CD8-positive, alpha-beta memory T cell (primary cell): Measurements from ENCODE around the gene OSTC. TPM values are rescaled to one million over a fixed set of nuclear protein-coding genes. Genes with fewer than 3 reads are reported as not detected.

Source experiments
- CTCF ChIA-PET: fragments of 350-600 bp; sonication (Branson Sonifier 250); formaldehyde crosslinking; loops from one replicate; lab custom pipeline; 2021; ENCODE audit warnings: antibody characterized with exemption; lab: Charles Lee
- POLR2A ChIA-PET: fragments of 350-600 bp; sonication (Branson Sonifier 250); formaldehyde crosslinking; loops from one replicate; lab custom pipeline; 2021; ENCODE audit warnings: antibody characterized with exemption; lab: Charles Lee
- DNase-seq, 5 donors: peaks; one replicate each; pipeline versions ENCODE4 v3.0.0 to v3.0.0-alpha.2; 2020 to 2022; ENCODE audit warnings: mixed read lengths in 1 of 5
- H3K27ac ChIP-seq: one replicate; pipeline ENCODE4 v1.7.0; 2013; ENCODE audit warnings: low read depth, mild to moderate bottlenecking, low read length, moderate library complexity
- H3K27me3 ChIP-seq: 2 replicates; pipeline ENCODE4 v1.7.0; 2013; ENCODE audit warnings: low read length, mild to moderate bottlenecking; ENCODE audit not compliant: insufficient read depth, poor library complexity, severe bottlenecking
- H3K36me3 ChIP-seq: 2 replicates; pipeline ENCODE4 v1.7.0; 2013; ENCODE audit warnings: mild to moderate bottlenecking, low read length, moderate library complexity; ENCODE audit not compliant: insufficient read depth
- H3K4me1 ChIP-seq: 2 replicates; pipeline ENCODE4 v1.7.0; 2013; ENCODE audit warnings: mild to moderate bottlenecking, low read length, moderate library complexity; ENCODE audit not compliant: insufficient read depth
- H3K4me3 ChIP-seq: 2 replicates; pipeline ENCODE4 v1.7.0; 2013; ENCODE audit warnings: mild to moderate bottlenecking, low read length
- H3K9me3 ChIP-seq: 2 replicates; pipeline ENCODE4 v1.7.0; 2013; ENCODE audit warnings: mild to moderate bottlenecking, low read length
- H3K27ac Mint-ChIP-seq, 8 donors: one replicate each; pipeline ENCODE4 v1.8.0; 2020 to 2021; ENCODE audit warnings: mixed read lengths in 8 of 8, mild to moderate bottlenecking in 6 of 8, inconsistent platforms in 3 of 8, moderate library complexity in 3 of 8
- H3K27me3 Mint-ChIP-seq, 2 donors: one replicate each; pipeline ENCODE4 v1.8.0; 2020 to 2021; ENCODE audit warnings: mixed read lengths in 2 of 2, mild to moderate bottlenecking in 1 of 2, moderate library complexity in 1 of 2
- H3K36me3 Mint-ChIP-seq, 3 donors: one replicate each; pipeline ENCODE4 v1.8.0; 2020 to 2021; ENCODE audit warnings: mixed read lengths in 3 of 3, inconsistent platforms in 1 of 3, mild to moderate bottlenecking in 1 of 3
- H3K4me1 Mint-ChIP-seq, 3 donors: one replicate each; pipeline ENCODE4 v1.8.0; 2020 to 2021; ENCODE audit warnings: mixed read lengths in 3 of 3, inconsistent platforms in 1 of 3, mild to moderate bottlenecking in 1 of 3
- H3K4me3 Mint-ChIP-seq, 7 donors: one replicate each; pipeline ENCODE4 v1.8.0; 2020 to 2021; ENCODE audit warnings: mixed read lengths in 7 of 7, mild to moderate bottlenecking in 6 of 7, moderate library complexity in 4 of 7, inconsistent platforms in 2 of 7
- H3K9me3 Mint-ChIP-seq, 5 donors: one replicate each; pipeline ENCODE4 v1.8.0; 2020 to 2022; ENCODE audit warnings: mixed read lengths in 5 of 5, mild to moderate bottlenecking in 3 of 5, moderate library complexity in 2 of 5, inconsistent platforms in 1 of 5
- polyA plus RNA-seq: library from polyadenylated mRNA; unstranded; fragments of 300-500 nt; fragmentation: Illumina TruSeq; gene quantifications from one replicate; pipeline ENCODE4 v1.2.3, GENCODE V29; 2021
- total RNA-seq, 2 experiments: library from RNA; stranded (reverse); gene quantifications; one replicate each; pipeline ENCODE4 v1.2.3, GENCODE V29; 2021

OSTC gene
- total and polyA plus RNA-seq, 3 experiments from 2014 or later = 90.8 to 154 (median 93.1) TPM

DNA sequence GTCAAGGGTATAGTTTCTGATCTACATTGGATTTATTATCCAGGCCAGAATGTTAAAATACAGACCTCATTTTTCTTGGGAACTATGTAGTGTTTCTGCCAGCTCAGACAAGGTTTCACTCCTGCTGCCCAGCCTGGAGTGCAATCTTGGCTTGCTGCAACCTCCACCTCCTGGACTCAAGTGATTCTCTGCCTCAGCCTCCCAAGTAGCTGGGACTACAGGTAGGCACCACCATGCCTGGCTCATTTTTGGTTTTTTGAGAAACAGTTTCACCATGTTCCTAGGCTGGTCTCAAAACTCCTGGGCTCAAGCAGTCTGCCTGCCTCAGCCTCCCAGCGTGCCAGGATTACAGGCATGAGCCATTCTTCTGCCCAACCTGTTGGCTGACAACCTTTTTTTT is 24.3 kb upstream of the OSTC start:
- Histone ChIP-seq H3K27ac (no peak overlapping the region), H3K4me1 (peaks cover 18% of the 10 kb centered on the region), H3K27me3 (no peaks in the 10 kb centered on the region), H3K9me3 (no peaks in the 10 kb centered on the region), H3K4me3 (no peak overlapping the region), H3K36me3 (peaks cover 37% of the 10 kb centered on the region)
- peak overlapping the region in 1 of 7 donors; percentile 65 for H3K4me3 Mint-ChIP-seq
- H3K36me3 Mint-ChIP-seq = peaks cover 0 to 89% (median 29%) of the 10 kb centered on the region in 3 donors
- DNase-seq = no peak
- peak overlapping the region in 2 of 8 donors; percentile 27 to 53 for H3K27ac Mint-ChIP-seq
- no peaks in the 10 kb centered on the region for H3K27me3 Mint-ChIP-seq
- H3K9me3 Mint-ChIP-seq = no peaks in the 10 kb centered on the region
- POLR2A ChIA-PET = no interaction called here
- H3K4me1 Mint-ChIP-seq = peaks cover 32 to 42% (median 36%) of the 10 kb centered on the region in 3 donors
- CTCF ChIA-PET = no interaction called here

DNA sequence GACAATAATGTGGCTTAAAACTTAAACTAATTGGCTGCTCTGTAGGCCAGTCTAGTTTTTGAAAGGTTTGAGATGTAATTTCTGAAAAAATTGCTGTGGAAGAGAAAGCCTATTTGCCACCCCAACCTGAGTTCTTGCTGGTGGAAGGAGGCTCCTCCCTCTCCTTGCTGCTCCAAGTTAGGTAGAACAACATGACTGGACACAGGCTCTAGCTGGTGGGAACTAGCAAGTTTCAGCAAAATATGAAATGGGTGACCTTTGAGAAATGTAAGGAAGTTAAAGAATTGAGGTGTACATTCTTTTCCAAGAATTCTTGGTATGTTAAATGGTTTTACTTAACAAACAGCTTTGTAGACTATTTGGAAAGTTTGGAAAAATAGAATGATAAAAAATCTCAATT is 22.0 kb upstream of the OSTC start:
- no peaks in the 10 kb centered on the region for H3K27me3 ChIP-seq
- H3K27ac Mint-ChIP-seq = no peak overlapping the region
- H3K9me3 Mint-ChIP-seq = no peaks in the 10 kb centered on the region
- H3K27me3 Mint-ChIP-seq = no peaks in the 10 kb centered on the region
- no peak overlapping the region for H3K4me3 Mint-ChIP-seq
- no peak overlapping the region for H3K27ac ChIP-seq
- ChIA-PET POLR2A (no interaction called here), CTCF (interaction anchor here (1.5 kb wide), 1 partner anchor 610 kb away, joined by 3 read pairs; no protein-coding TSS in a partner anchor)
- H3K9me3 ChIP-seq = no peaks in the 10 kb centered on the region
- H3K4me1 Mint-ChIP-seq = peaks cover 16 to 19% (median 17%) of the 10 kb centered on the region in 3 donors
- H3K4me3 ChIP-seq = no peak overlapping the region
- H3K36me3 ChIP-seq = peaks cover 26% of the 10 kb centered on the region
- H3K4me1 ChIP-seq = no peaks in the 10 kb centered on the region
- peaks cover 0 to 88% (median 31%) of the 10 kb centered on the region in 3 donors for H3K36me3 Mint-ChIP-seq
- no peak for DNase-seq

DNA sequence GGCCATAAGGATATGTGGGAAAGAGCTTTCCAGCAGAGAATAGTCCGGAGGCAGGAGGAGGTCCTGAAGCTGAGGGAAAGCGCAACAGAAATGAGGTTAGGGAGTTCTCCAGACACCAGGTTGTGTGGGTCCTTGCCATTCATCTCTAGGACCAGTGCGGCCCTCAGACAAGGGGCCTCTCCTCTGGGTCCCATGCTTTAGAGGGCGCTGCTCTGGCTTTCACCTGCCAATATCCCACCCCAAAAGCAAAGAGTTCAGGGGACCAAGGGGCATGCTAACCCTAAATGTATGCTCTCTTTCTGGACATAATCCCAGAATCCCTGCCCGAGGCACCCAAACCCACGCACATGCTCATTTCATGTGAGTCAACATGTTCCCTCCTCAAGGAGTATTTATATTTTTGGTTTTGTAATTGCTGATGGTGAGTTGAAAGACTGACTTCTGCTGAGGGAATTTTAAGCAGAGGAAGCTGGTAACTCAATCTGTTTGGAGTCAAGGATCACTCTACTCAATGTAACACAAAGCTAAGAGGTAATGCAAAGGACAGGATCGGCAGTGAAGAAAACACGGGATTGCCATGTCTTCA is 15.2 kb upstream of the OSTC start:
- H3K27ac ChIP-seq = no peak overlapping the region
- H3K27me3 ChIP-seq = no peaks in the 10 kb centered on the region
- H3K27ac Mint-ChIP-seq = peak overlapping the region in 2 of 8 donors; percentile 56 to 70
- DNase-seq = no peak
- POLR2A ChIA-PET = no interaction called here
- H3K27me3 Mint-ChIP-seq = no peaks in the 10 kb centered on the region
- H3K36me3 Mint-ChIP-seq = peaks cover 0 to 56% (median 15%) of the 10 kb centered on the region in 3 donors
- H3K9me3 Mint-ChIP-seq = no peaks in the 10 kb centered on the region
- H3K4me3 ChIP-seq = no peak overlapping the region
- H3K4me3 Mint-ChIP-seq = no peak overlapping the region
- no peaks in the 10 kb centered on the region for H3K9me3 ChIP-seq
- CTCF ChIA-PET = no interaction called here
- peaks cover 3% of the 10 kb centered on the region for H3K36me3 ChIP-seq
- no peaks in the 10 kb centered on the region for H3K4me1 ChIP-seq
- no peaks in the 10 kb centered on the region for H3K4me1 Mint-ChIP-seq

DNA sequence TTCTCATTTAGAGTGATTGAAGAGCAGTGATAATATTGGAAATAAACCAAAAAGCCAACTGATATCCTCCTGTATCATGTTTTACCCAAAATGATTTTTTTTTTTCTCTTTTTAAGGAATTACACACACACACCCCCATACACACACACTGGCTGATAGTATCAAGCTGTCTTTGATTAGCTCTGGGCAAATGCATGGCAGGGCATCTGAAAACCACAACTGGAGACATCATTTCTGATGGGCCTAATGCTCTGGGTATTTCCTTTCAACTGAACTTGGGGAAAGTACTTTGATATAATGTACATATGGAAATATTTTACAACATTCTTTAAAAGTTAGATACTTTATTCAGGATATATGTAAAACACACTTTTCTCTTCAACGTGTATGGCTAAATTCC is 14.2 kb upstream of the OSTC start:
- H3K4me1 Mint-ChIP-seq = peaks cover 0 to 1% (median 0%) of the 10 kb centered on the region in 3 donors
- no peak overlapping the region for H3K27ac Mint-ChIP-seq

DNA sequence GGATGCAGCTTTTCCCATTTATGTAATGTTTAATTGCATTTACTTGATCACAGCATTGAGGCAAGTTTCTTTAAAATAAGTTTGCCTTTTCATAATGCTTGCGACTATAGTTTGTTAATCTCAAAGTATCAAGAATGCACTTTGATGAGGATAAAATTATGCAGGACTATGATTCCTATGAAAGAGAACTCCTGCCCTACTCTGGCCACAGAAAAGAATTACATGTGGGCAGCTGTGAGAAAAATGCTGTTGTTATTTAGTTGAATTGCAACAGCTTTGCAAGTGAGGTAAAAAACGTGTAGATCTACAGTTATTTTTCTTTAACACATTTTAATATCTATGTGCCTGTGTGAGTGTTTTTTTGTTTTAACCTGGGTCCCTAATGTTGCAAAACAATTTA is 12.5 kb upstream of the OSTC start:
- DNase-seq = no peak
- Histone ChIP-seq H3K36me3 (no peaks in the 10 kb centered on the region), H3K4me3 (no peak overlapping the region), H3K9me3 (no peaks in the 10 kb centered on the region), H3K27me3 (no peaks in the 10 kb centered on the region), H3K27ac (no peak overlapping the region), H3K4me1 (no peaks in the 10 kb centered on the region)
- H3K36me3 Mint-ChIP-seq = peaks cover 0 to 33% (median 12%) of the 10 kb centered on the region in 3 donors
- H3K27ac Mint-ChIP-seq = no peak overlapping the region
- CTCF ChIA-PET = no interaction called here
- H3K9me3 Mint-ChIP-seq = no peaks in the 10 kb centered on the region
- H3K27me3 Mint-ChIP-seq = no peaks in the 10 kb centered on the region
- POLR2A ChIA-PET = no interaction called here
- H3K4me1 Mint-ChIP-seq = peaks cover 0 to 1% (median 0%) of the 10 kb centered on the region in 3 donors
- H3K4me3 Mint-ChIP-seq = no peak overlapping the region

More for the DNA sequence above, 14.2 kb upstream of the OSTC start:
- Mint-ChIP-seq H3K27me3 (no peaks in the 10 kb centered on the region), H3K9me3 (no peaks in the 10 kb centered on the region), H3K36me3 (peaks cover 0 to 47% (median 16%) of the 10 kb centered on the region in 3 donors), H3K4me3 (no peak overlapping the region)
- Histone ChIP-seq H3K27me3 (no peaks in the 10 kb centered on the region), H3K4me1 (no peaks in the 10 kb centered on the region), H3K9me3 (no peaks in the 10 kb centered on the region), H3K27ac (no peak overlapping the region), H3K36me3 (peaks cover 3% of the 10 kb centered on the region), H3K4me3 (no peak overlapping the region)
- CTCF ChIA-PET = no interaction called here
- POLR2A ChIA-PET = no interaction called here
- no peak for DNase-seq

DNA sequence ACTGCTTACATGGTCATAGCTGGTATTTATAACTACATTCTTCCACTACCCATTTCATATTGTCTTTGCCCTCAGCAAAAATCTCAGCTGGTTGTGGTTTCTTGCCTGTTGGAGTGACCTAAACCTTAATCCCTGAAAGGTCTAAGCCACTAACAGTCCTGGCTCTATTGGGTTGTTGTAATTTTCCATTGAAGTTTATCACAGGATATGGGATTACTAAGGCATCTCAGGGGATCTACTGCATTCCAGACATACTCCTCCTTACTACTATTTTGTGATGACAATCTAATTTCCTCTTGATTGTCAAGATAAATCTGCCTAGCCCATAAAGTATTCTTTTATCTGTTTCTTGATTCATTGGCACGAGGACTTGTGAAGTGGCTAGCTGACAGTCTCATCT is 6.2 kb upstream of the OSTC start:
- peaks cover 0 to 1% (median 0%) of the 10 kb centered on the region in 3 donors for H3K4me1 Mint-ChIP-seq
- H3K9me3 Mint-ChIP-seq = no peaks in the 10 kb centered on the region
- no peak overlapping the region for H3K4me3 Mint-ChIP-seq
- no peak for DNase-seq
- no peak overlapping the region for H3K27ac ChIP-seq
- H3K27me3 Mint-ChIP-seq = peaks cover 0 to 2% of the 10 kb centered on the region in 2 donors
- no peak overlapping the region for H3K4me3 ChIP-seq
- ChIA-PET POLR2A (interaction anchor here (0.5 kb wide), 1 partner anchor 1117 kb away, joined by 7 read pairs; no protein-coding TSS in a partner anchor), CTCF (interaction anchor here (0.9 kb wide), 1 partner anchor 38 kb away, joined by 3 read pairs; no protein-coding TSS in a partner anchor)
- H3K9me3 ChIP-seq = no peaks in the 10 kb centered on the region
- no peaks in the 10 kb centered on the region for H3K36me3 ChIP-seq
- H3K4me1 ChIP-seq = no peaks in the 10 kb centered on the region
- peaks cover 0 to 5% (median 0%) of the 10 kb centered on the region in 3 donors for H3K36me3 Mint-ChIP-seq
- no peak overlapping the region for H3K27ac Mint-ChIP-seq
- H3K27me3 ChIP-seq = no peaks in the 10 kb centered on the region

DNA sequence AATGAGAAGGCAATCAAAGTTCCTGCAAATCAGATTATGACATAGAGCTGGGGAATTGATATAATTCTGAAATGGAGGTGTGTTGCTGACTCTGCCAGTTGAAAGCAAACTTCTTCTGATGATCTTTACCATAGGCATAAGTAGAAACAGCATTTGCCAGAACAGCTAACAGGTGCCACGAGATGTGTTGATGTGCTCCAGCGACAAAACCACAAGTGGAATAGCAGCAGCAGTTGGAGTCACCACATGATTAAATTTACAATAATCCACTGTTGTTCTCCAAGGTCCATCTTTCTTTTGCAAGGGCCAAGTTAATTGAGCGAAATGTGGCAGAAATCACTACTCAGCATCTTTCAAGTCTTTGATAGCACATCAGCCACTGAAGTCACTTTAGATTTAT is 3.7 kb upstream of the OSTC start:
- Histone ChIP-seq H3K36me3 (no peaks in the 10 kb centered on the region), H3K27ac (no peak overlapping the region), H3K4me1 (peaks cover 14% of the 10 kb centered on the region), H3K9me3 (no peaks in the 10 kb centered on the region), H3K4me3 (no peak overlapping the region), H3K27me3 (no peaks in the 10 kb centered on the region)
- Mint-ChIP-seq H3K36me3 (peaks cover 0 to 8% (median 0%) of the 10 kb centered on the region in 3 donors), H3K4me1 (peaks cover 14 to 21% (median 18%) of the 10 kb centered on the region in 3 donors), H3K27me3 (peaks cover 0 to 2% of the 10 kb centered on the region in 2 donors), H3K9me3 (no peaks in the 10 kb centered on the region), H3K27ac (no peak overlapping the region), H3K4me3 (peak overlapping the region in 1 of 7 donors; percentile 22)
- CTCF ChIA-PET = no interaction called here
- POLR2A ChIA-PET = no interaction called here
- DNase-seq = no peak

DNA sequence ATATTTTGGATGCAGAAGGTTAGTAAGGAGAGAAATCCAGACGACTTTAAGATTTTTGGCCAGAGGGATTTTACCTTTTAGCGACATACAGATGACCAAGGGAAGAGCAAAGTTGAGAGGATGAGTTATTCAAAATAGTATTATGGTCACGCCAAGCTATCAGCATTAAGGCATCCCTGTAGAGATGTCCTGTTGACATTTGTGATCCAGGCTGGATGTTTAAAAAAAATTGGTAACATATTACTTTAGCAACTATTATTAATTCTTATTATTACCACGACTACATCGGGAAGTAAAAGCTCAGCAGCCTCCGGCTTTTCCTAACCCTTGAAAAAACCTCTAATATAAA is 562 bp upstream of the OSTC start:
- H3K9me3 Mint-ChIP-seq = no peaks in the 10 kb centered on the region
- CTCF ChIA-PET = interaction anchor here (0.6 to 1.6 kb wide), 4 partner anchors 13 to 62 kb away, joined by 3 read pairs; partner anchors contain the start of gene RPL34

More for the DNA sequence above, 562 bp upstream of the OSTC start:
- Histone ChIP-seq H3K4me1 (peaks cover 14% of the 10 kb centered on the region), H3K4me3 (peak overlapping the region; percentile 90), H3K36me3 (no peaks in the 10 kb centered on the region), H3K27me3 (no peaks in the 10 kb centered on the region), H3K9me3 (no peaks in the 10 kb centered on the region), H3K27ac (peak overlapping the region; percentile 94)
- peaks cover 0 to 16% (median 9%) of the 10 kb centered on the region in 3 donors for H3K36me3 Mint-ChIP-seq
- H3K27me3 Mint-ChIP-seq = peaks cover 0 to 2% of the 10 kb centered on the region in 2 donors
- H3K27ac Mint-ChIP-seq = peak overlapping the region; percentile 96 to 100 (median 98)
- H3K4me3 Mint-ChIP-seq = peak overlapping the region; percentile 94 to 99 (median 98)
- H3K4me1 Mint-ChIP-seq = peaks cover 36 to 47% (median 44%) of the 10 kb centered on the region in 3 donors
- DNase-seq = no peak
- POLR2A ChIA-PET = interaction anchor here (3.0 kb wide), 1 partner anchor 29 kb away, joined by 20 read pairs; the partner anchor contains the start of gene RPL34
